ENCODE measurements around the gene CAPN12.

DNA sequence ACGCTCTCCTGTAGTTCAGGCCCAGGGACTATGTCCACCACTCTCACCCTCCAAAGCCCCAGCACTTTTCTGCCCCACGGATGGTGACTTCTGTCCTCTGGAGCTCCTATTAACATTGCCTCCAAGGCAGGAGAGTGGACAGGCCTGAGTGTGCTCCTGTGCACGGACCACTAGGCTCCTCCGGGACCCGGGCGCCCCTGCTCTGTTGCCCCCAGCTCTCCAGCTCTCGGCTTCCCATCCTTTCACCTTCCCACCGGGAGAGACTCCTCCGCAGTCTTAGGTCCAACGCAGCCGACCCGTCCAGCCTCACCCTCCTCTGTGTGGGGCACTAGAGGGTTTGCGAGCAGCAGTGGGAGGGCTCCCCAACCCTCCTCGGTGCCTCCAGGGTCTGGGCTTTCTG is 30.4 kb downstream of the CAPN12 start:
- no peak for TF ChIP-seq CTCF (conservative IDR thresholded peaks at IDR 0.05; ENCODE audit: low read length)
- no peak for TF ChIP-seq EZH2phosphoT487 (IDR thresholded peaks at IDR 0.05; ENCODE audit: borderline replicate concordance, low read depth, low read length)
